ENCODE data around the gene IRAK2.

DNA sequence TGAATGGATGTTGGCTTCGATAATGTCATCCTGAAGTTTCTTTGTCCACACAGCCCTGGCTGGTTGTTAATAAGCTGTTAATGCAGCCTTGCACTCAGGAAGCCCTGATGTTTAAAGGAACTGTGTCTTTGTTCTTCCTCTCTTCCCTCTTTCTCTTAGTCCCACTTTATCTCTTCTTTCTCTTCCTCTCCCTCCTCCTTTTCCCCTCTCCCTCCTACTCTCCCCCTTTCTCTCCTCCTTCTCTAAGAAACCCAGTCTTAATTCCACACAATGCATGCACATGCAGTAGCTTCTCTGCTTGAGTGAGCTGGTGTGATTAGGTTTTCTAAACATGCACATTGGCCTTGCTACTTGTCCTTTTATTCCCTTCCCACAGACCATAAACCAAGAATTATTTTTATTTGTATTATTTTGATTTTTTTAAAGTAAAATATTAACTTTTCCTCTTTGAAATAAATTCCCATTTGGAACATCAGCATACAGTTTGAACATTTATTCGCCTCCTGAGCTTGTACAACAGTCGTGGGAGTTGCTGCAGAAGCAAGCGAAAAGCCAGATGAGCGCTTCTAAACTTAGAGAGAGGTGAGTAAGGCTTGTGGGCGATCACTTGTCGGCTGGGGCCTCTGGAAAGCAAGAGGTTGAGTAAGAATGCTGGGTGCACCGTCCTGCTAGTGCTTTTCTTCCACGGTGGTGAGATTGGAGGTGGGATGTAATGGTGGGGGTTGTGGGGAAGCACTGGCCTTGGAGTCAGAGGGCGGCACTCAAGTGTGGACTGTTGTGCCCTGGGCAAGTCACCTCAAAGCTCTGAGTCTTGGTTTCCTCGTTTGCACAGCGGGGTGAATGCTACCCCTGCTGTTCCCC lies 120.8 kb downstream of the IRAK2 start:
- TF ChIP-seq CTCF (IDR thresholded peaks at IDR 0.05; ENCODE audit: extremely low read depth in 1 of 2, insufficient read depth in 1 of 2, low read depth in 1 of 2, low read length in 2 of 2) (no peak), POLR2A (IDR thresholded peaks at IDR 0.05; ENCODE audit: low read depth, low read length) (no peak), POLR2AphosphoS5 (IDR thresholded peaks at IDR 0.05; ENCODE audit: insufficient read depth, low read depth, low read length) (no peak), FOS (IDR thresholded peaks at IDR 0.05; ENCODE audit: borderline replicate concordance, insufficient read depth, low read length) (no peak), MYC (IDR thresholded peaks at IDR 0.05; ENCODE audit: low read depth, low read length) (no peak), EZH2 (IDR thresholded peaks at IDR 0.05; ENCODE audit: borderline replicate concordance, low read depth, low read length, severe bottlenecking) (no peak)
